B cell (primary cell): ENCODE measurements around the gene ST8SIA6. TPM values are rescaled to one million over a fixed set of nuclear protein-coding genes. Genes with fewer than 3 reads are reported as not detected.

Source experiments
- ATAC-seq: fragments of 200-7000 bp; cut with Tn5 transposase; one replicate; pipeline ENCODE4 v1.10.0; 2021; ENCODE audit warnings: low read depth, mild to moderate bottlenecking, moderate number of reproducible peaks, moderate library complexity
- CTCF ChIA-PET: fragments of 350-600 bp; sonication (Branson Sonifier 250); formaldehyde crosslinking; loops from one replicate; lab custom pipeline; 2021; ENCODE audit warnings: antibody characterized with exemption, inconsistent platforms; lab: Charles Lee
- POLR2A ChIA-PET: fragments of 350-600 bp; sonication (Branson Sonifier 250); formaldehyde crosslinking; loops from one replicate; lab custom pipeline; 2021; ENCODE audit warnings: antibody characterized with exemption; lab: Charles Lee
- DNase-seq: peaks from one replicate; pipeline ENCODE4 v3.0.0; 2013
- H2AFZ ChIP-seq: 2 replicates; pipeline ENCODE4 v1.6.1; 2012; ENCODE audit warnings: mild to moderate bottlenecking, low read depth, low read length; ENCODE audit not compliant: insufficient read depth, poor library complexity, severe bottlenecking
- H3K27ac ChIP-seq, 2 donors: 1 replicate in 1 of 2; 2 replicates in 1 of 2; pipeline ENCODE4 v1.5.1; 2012 to 2013; ENCODE audit warnings: low read length in 2 of 2, mild to moderate bottlenecking in 2 of 2, moderate library complexity in 1 of 2
- H3K27me3 ChIP-seq, 4 experiments: fragments of 200-600 bp in 1 of 4; sonication (generic) in 1 of 4; replicated peaks in 1 of 4; 1 replicate in 2 of 4; 2 replicates in 2 of 4; pipeline versions ENCODE4 v1.6.1 to v1.7.0; 2013 to 2016; ENCODE audit warnings: low read length in 3 of 4, mild to moderate bottlenecking in 2 of 4, mixed read lengths in 1 of 4, moderate library complexity in 1 of 4; ENCODE audit not compliant: insufficient read depth in 4 of 4, control insufficient read depth in 3 of 4; ENCODE audit errors: control extremely low read depth in 1 of 4
- H3K36me3 ChIP-seq, 2 experiments: replicated peaks in 1 of 2; 1 replicate in 1 of 2; 2 replicates in 1 of 2; pipeline versions ENCODE4 v1.6.1 to v1.7.1; 2013; ENCODE audit warnings: low read length in 1 of 2; ENCODE audit not compliant: insufficient read depth in 2 of 2, control insufficient read depth in 1 of 2; ENCODE audit errors: control extremely low read depth in 1 of 2, extremely low read depth in 1 of 2
- H3K4me1 ChIP-seq, 2 donors: fragments of 200-600 bp in 1 of 2; sonication (generic) in 1 of 2; 1 replicate in 1 of 2; 2 replicates in 1 of 2; pipeline versions ENCODE4 v1.5.1 to v1.6.1; 2013 to 2017; ENCODE audit warnings: low read length in 2 of 2; ENCODE audit not compliant: control insufficient read depth in 2 of 2, insufficient read depth in 2 of 2
- H3K4me2 ChIP-seq: replicated peaks from 2 replicates; pipeline ENCODE3; 2012; ENCODE audit warnings: mild to moderate bottlenecking, low read depth, low read length; ENCODE audit not compliant: poor library complexity, severe bottlenecking
- H3K4me3 ChIP-seq, 5 experiments: fragments of 200-600 bp in 1 of 5; sonication (generic) in 1 of 5; 1 replicate in 3 of 5; 2 replicates in 2 of 5; pipeline versions ENCODE4 v1.5.1 to v1.7.0; 2011 to 2016; ENCODE audit warnings: low read length in 4 of 5, mild to moderate bottlenecking in 4 of 5, low read depth in 2 of 5, control low read depth in 1 of 5, moderate library complexity in 1 of 5; ENCODE audit not compliant: insufficient read depth in 1 of 5; ENCODE audit errors: control extremely low read depth in 1 of 5, extremely low read depth in 1 of 5
- H3K79me2 ChIP-seq: fragments of 200-600 bp; sonication (generic); one replicate; pipeline ENCODE4 v1.6.0; 2016; ENCODE audit warnings: low read length; ENCODE audit not compliant: control insufficient read depth, insufficient read depth
- H3K9ac ChIP-seq: fragments of 200-600 bp; sonication (generic); 2 replicates; pipeline ENCODE4 v1.6.1; 2017; ENCODE audit warnings: mild to moderate bottlenecking, low read length, moderate library complexity
- H3K9me3 ChIP-seq, 3 donors: one replicate each; pipeline versions ENCODE4 v1.6.1 to v1.7.1; 2013; ENCODE audit warnings: low read length in 2 of 3; ENCODE audit not compliant: control insufficient read depth in 2 of 3, insufficient read depth in 1 of 3; ENCODE audit errors: control extremely low read depth in 1 of 3
- H4K20me1 ChIP-seq: 2 replicates; pipeline ENCODE4 v1.6.0; 2012; ENCODE audit warnings: mild to moderate bottlenecking, low read length; ENCODE audit not compliant: insufficient read depth, control insufficient read depth, poor library complexity, severe bottlenecking
- H3K27ac Mint-ChIP-seq: one replicate; pipeline ENCODE4 v1.8.0; 2021; ENCODE audit warnings: mixed read lengths
- H3K27me3 Mint-ChIP-seq: one replicate; pipeline ENCODE4 v1.8.0; 2021; ENCODE audit warnings: mixed read lengths
- H3K4me1 Mint-ChIP-seq: one replicate; pipeline ENCODE4 v1.8.0; 2021; ENCODE audit warnings: mixed read lengths
- H3K4me3 Mint-ChIP-seq: one replicate; pipeline ENCODE4 v1.8.0; 2021; ENCODE audit warnings: mixed read lengths
- H3K9me3 Mint-ChIP-seq: one replicate; pipeline ENCODE4 v1.8.0; 2022; ENCODE audit warnings: mixed read lengths; ENCODE audit not compliant: insufficient read depth
- CTCF ChIP-seq: fragments of 200-600 bp; IDR thresholded peaks from one replicate; pipeline ENCODE4 v1.8.0; 2022; ENCODE audit warnings: antibody characterized with exemption, mild to moderate bottlenecking
- EZH2 ChIP-seq: IDR thresholded peaks from 2 replicates; pipeline ENCODE4 v1.6.1; 2012; ENCODE audit warnings: borderline replicate concordance, low read depth, mild to moderate bottlenecking, moderate library complexity, low read length; ENCODE audit not compliant: insufficient read depth, poor library complexity, severe bottlenecking
- WGBS: methylation state at CpG from one replicate; pipeline ENCODE4 v1.1.5; 2013; ENCODE audit warnings: missing lambda C conversion rate; ENCODE audit not compliant: insufficient coverage; 5-methylcytosine and 5-hydroxymethylcytosine counted together
- intact Hi-C: fragments of 100-400 bp; cut with micrococcal nuclease; formaldehyde crosslinking; loops from one replicate; pipeline ENCODE4 v1.10.0; 2022
- polyA plus RNA-seq: library from polyadenylated mRNA; depleted of rRNA; stranded (reverse); fragments of >200 nt; gene quantifications from 2 replicates; pipeline ENCODE4 v1.2.3, GENCODE V29; 2012
- total RNA-seq, 2 donors: library from RNA; stranded (reverse); fragments of 120-200 nt in 1 of 2; gene quantifications; 1 replicate in 1 of 2; 2 replicates in 1 of 2; pipeline versions ENCODE4 v1.2.3 to v1.2.4, GENCODE V29; 2013 to 2022

Gene ST8SIA6
- total and polyA plus RNA-seq, 2 donors (not counting 1 experiment from before 2014, with no cell fraction given) = 0.04 TPM; not detected in 1

- H3K36me3 ChIP-seq = no peaks in the 10 kb centered on the region
- H2AFZ ChIP-seq = no peak overlapping the region
- no peak for TF ChIP-seq CTCF
- no peak for TF ChIP-seq EZH2
- Mint-ChIP-seq H3K9me3 (peaks cover 3% of the 10 kb centered on the region), H3K27me3 (peaks cover 9% of the 10 kb centered on the region), H3K4me1 (no peaks in the 10 kb centered on the region), H3K27ac (no peak overlapping the region), H3K4me3 (no peak overlapping the region)
- H3K4me3 ChIP-seq = no peak overlapping the region
- ATAC-seq = no peak
- no peak overlapping the region for H3K4me2 ChIP-seq
- no peak overlapping the region for H3K9ac ChIP-seq
- 46% methylated on average over 5 of the region's 5 CpGs for WGBS
- peaks cover 0 to 3% (median 0%) of the 10 kb centered on the region in 3 donors for H3K9me3 ChIP-seq
- H3K4me1 ChIP-seq = no peaks in the 10 kb centered on the region
- H3K79me2 ChIP-seq = no peaks in the 10 kb centered on the region
- POLR2A ChIA-PET = no interaction called here
- H3K27me3 ChIP-seq = peaks cover 0 to 2% (median 0%) of the 10 kb centered on the region in 4 experiments
- H4K20me1 ChIP-seq = no peaks in the 10 kb centered on the region
- intact Hi-C loops = no loop called here
- no peak for DNase-seq
- CTCF ChIA-PET = interaction anchor here (0.7 kb wide), 1 partner anchor 17 kb away, joined by 3 read pairs; no protein-coding TSS in a partner anchor
- H3K27ac ChIP-seq = no peak overlapping the region
These were observed 20.4 kb upstream of the ST8SIA6 start for GRCh38 chr10:17474595-17475323.

- no peaks in the 10 kb centered on the region for H4K20me1 ChIP-seq
- peaks cover 12% of the 10 kb centered on the region for H3K27me3 Mint-ChIP-seq
- H3K4me1 Mint-ChIP-seq = no peaks in the 10 kb centered on the region
- WGBS = 69% methylated on average over 5 of the region's 11 CpGs
- H3K4me1 ChIP-seq = no peaks in the 10 kb centered on the region
- CTCF ChIA-PET = no interaction called here
- H3K36me3 ChIP-seq = no peaks in the 10 kb centered on the region
- H3K27ac ChIP-seq = no peak overlapping the region
- no peak overlapping the region for H3K4me3 Mint-ChIP-seq
- no peak overlapping the region for H3K27ac Mint-ChIP-seq
- no peak for ATAC-seq
- DNase-seq = no peak
- no peak overlapping the region for H3K9ac ChIP-seq
- intact Hi-C loops = no loop called here
- H3K27me3 ChIP-seq = no peaks in the 10 kb centered on the region
- no peak overlapping the region for H3K4me2 ChIP-seq
- H3K79me2 ChIP-seq = no peaks in the 10 kb centered on the region
- H3K4me3 ChIP-seq = no peak overlapping the region
- POLR2A ChIA-PET = no interaction called here
- no peak overlapping the region for H2AFZ ChIP-seq
- peaks cover 5% of the 10 kb centered on the region for H3K9me3 Mint-ChIP-seq
- peaks cover 0 to 4% (median 0%) of the 10 kb centered on the region in 3 donors for H3K9me3 ChIP-seq
- TF ChIP-seq EZH2 (no peak), CTCF (no peak)
These were observed 19.0 kb upstream of the ST8SIA6 start for GRCh38 chr10:17473228-17473950.
